Activated CD4-positive, alpha-beta T cell treated with anti-CD3 and anti-CD28 coated beads for 1 hour (primary cell): ENCODE results near the gene CENPB.
A peak's percentile ranks its signal among the peaks of the same experiment; 100 is the strongest.
"Not testable (repeated sequence)": the region's sequence is repeated elsewhere in the genome, so short reads cannot be mapped to it uniquely, and the experiment has no call there.

Experiments used
- DNase-seq: peaks from one replicate; pipeline ENCODE4 v3.0.0-alpha.2; 2020

Gene CENPB, protein sequence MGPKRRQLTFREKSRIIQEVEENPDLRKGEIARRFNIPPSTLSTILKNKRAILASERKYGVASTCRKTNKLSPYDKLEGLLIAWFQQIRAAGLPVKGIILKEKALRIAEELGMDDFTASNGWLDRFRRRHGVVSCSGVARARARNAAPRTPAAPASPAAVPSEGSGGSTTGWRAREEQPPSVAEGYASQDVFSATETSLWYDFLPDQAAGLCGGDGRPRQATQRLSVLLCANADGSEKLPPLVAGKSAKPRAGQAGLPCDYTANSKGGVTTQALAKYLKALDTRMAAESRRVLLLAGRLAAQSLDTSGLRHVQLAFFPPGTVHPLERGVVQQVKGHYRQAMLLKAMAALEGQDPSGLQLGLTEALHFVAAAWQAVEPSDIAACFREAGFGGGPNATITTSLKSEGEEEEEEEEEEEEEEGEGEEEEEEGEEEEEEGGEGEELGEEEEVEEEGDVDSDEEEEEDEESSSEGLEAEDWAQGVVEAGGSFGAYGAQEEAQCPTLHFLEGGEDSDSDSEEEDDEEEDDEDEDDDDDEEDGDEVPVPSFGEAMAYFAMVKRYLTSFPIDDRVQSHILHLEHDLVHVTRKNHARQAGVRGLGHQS

DNA sequence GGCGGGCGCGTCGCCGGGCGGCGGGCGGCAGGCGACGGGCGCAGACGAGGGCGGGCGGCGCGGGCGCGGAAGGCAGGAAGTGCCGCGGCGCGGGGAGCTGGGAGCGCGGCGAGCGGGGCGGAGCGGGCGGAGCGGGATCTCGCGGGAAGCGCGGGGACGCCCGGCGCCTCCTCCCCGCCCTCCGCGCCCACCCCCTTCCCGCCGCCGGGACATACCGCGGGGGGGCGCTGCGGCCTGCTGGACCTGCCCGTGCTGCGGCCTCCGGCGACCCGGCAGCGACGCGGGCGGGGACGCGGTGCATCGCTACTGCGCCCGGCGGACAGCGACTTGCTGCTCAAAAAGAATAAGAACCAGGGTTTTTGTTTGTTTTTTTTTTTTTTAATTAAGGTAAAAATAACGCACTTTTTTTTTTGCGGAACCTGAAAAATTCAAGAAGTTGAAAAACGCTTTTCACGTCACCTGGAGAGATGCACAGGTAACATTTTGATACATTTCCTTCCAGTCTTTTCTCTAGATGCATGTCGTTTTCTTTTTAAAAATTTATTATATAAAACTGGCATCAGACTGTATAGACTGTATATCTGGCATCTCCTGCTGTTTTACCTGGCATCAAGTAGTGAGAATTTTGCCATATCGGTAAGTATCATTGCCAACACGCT is at the start of gene CENPB:
CENPB (minus strand) TSS at position 76 of the 659 bp plus-strand sequence. CDS start 257 bp downstream, outside the sequence.
- DNase-seq: peak; percentile 83

DNA sequence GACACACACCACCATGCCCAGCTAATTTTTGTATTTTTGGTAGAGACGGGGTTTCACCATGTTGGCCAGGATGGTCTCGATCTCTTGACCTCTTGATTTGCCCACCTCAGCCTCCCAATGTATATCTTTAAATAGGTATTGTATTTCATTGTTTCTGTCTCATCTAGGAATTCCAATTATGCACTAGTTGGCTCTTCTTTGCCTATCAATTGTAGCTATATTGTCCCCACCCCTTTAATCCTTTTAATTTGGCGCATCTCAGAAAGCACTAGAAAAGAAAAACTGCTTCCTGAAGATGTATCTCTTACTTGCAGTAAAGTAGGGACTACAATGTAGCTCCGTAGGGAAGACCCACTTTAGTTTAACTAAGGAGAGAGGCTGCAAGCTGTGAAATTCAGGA is 49.6 kb upstream of the CENPB start:
- no peak for DNase-seq

DNA sequence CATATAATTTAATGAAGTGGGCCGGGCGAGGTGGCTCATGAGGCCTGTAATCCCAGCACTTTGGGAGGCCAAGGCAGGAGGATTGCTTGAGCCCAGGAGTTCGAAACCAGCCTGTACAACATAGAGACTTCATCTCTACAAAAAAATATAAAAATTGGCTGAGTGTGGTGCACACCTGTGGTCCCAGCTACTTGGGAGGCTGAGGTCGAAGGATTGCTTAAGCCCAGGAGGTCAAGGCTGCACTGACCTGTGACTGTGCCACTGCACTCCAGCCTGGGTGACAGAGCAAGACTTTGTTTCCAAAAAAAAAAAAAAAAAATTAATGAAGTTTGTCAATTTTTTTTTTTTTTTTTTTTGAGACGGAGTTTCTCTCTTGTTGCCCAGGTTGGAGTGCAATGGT is 43.4 kb upstream of the CENPB start:
- not testable (repeated sequence) for DNase-seq

DNA sequence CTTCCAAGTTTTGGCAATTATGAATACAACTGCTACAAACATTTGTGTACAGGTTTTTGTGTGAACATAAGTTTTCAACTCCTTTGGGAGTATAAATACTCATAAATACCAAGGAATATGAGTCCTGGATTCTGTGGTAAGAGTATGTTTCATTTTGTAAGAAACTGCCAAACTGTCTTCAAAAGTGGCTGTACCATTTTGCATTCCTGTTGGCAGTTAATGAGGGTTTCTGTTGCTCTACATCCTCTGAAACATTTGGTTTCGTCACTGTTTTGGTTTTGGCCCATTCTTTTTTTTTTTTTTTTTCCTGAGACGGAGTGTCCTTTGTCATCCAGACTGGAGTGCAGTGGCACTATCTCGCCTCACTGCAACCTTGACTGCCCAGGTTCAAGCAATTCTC is 42.3 kb upstream of the CENPB start:
- no peak for DNase-seq

DNA sequence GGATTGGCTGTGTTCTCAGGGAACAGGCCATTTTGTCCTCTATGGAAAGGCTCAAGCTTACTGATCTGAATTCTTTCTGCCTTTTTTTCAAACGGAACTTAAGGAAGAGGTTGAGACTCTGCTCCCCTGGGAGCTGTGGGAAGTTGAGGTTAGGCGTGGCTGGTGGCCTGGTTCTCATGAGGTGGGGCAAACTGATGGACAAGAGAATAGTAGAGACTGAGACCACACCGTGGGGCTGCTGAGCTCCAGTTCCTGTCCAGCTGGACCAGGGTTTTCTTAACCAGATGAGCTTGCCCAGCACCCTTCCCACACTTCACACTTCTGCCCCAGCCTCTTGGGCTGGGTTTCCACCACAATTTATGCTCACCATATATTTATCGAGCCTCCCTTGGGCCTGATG is 39.9 kb upstream of the CENPB start:
- no peak for DNase-seq

DNA sequence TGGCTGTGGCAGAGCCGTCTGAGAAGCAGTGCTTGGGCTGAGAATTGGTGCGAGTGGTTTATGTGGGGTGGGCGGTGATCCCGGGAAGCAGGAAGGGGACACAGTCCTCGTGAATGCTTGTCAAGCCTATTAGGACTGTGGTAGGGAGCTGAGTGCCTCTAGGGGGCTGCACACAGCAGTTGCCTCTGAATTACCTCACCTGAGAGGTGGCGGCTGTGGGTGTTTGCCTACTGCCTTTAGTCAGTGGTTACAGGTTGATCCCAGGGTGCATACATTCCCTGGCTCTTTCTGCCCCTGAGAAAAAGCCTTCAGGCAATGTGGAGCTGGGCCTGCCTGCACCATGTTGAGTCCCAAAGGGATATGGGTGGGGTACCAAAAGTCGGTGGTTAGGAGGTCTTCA is 39.0 kb upstream of the CENPB start:
- DNase-seq: no peak

DNA sequence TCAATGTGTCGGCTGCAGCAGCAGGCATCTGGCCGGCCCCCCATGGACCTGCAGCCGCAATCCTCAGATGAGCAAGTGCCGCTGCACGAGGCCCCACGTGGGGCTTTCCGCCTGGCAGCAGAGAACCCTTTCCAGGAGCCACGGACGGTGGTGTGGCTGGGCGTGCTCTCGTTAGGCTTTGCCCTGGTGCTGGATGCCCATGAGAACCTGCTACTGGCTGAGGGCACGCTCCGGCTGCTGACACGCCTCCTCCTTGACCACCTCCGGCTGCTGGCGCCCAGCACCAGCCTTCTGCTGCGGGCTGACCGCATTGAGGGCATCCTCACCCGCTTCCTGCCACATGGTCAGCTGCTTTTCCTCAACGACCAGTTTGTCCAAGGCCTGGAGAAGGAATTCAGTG is 37.3 kb upstream of the CENPB start:
- DNase-seq: no peak

DNA sequence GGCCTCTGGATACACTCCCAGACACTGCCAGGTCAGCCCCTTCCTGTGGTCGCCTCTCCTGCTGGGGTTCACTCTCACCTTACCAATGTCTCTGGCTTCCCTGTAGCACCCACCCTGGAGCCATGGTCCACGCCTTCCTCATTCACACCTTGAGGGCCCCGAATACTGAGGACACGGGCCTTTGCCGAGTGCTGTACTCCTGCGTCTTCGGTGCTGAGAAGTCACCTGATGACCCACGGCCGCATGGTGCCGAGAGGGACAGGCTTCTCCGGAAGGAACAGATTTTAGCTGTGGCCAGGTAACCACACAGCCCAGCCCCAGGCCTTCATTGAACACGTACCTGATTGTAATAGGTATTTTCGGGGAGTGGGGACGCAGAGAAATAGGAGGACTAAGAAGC is 35.5 kb upstream of the CENPB start:
- no peak for DNase-seq

DNA sequence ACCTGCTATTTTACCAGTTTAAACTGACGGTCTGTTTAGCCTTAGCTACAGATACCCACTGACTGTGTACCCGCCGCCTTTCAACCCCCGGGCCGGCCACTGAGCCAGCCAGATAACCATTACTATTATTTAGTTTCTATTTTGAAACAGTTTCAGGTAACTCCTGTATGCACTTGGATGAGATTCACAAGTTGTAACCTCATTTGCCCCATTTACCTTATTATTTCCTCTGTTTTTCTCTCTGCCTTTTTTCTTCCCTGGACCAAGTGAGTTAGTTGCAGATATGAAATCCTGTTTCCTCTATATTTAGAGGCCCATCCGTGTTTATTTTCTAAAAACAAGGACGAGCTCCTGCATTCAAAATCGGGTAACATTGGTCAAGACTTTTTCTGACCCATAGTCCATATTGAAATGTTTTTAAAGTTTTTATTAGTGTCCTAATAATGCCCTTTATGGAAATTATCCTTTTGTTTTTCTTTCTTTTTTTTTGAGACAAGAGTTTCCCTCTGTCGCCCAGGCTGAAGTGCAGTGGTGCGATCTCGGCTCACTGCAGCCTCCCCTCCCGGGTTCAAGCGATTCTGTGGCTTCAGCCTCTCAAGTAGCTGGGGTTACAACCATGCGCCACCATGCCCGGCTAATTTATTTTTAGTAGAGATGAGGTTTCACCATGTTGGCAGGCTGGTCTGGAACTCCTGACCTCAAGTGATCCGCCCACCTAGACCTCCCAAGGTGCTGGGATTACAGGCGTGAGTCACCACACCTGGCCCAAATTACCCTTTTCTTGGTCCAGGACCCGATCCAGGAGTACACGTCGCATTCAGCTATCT is 34.6 kb upstream of the CENPB start:
- no peak for DNase-seq

DNA sequence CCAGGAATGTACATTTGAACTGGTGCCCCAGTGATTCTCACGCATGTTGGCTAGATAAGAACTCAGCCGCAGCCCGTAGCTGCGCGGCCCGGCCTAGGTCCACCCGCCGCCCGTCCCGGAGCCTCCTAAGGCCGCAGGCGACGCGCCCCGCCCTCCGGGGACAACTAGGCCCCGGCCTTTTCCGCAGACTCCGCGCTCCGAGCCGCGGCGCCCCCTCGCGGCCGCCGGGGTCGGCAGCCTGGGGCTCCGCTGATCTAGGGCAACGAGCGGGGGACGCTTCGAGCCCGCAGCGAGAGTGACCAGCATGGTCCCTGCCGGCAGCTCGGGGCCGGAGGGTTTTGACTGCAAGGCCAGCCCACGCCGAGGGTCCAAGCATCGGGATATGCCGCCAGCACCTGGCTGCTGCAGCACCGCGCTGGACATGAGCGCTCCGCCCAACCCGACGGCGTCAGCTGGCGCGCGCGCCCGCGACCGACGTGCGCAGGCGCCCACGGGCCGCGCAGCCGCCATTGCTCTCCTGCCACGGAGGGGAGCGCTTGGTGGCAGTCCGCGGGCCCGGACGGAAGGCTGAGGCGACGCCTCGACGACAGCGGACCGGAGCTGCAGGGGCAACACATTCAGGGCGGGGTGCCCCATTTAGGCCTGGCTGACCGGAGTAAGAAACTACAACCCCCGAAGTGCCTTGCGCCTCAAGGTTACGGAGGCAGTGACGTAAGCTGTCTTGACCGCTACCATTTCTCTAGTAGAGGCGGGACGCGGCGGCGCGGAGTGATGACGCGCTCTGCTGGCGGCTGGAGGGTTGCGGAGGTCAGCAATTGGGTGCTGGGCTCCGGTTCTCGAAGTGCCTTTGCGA is 33.7 kb upstream of the CENPB start, which contains the start of gene AP5S1:
AP5S1 (plus strand) TSS at position 500 of the 853 bp plus-strand sequence. CDS start 1,571 bp downstream, outside the sequence.
- DNase-seq: peak; percentile 83

DNA sequence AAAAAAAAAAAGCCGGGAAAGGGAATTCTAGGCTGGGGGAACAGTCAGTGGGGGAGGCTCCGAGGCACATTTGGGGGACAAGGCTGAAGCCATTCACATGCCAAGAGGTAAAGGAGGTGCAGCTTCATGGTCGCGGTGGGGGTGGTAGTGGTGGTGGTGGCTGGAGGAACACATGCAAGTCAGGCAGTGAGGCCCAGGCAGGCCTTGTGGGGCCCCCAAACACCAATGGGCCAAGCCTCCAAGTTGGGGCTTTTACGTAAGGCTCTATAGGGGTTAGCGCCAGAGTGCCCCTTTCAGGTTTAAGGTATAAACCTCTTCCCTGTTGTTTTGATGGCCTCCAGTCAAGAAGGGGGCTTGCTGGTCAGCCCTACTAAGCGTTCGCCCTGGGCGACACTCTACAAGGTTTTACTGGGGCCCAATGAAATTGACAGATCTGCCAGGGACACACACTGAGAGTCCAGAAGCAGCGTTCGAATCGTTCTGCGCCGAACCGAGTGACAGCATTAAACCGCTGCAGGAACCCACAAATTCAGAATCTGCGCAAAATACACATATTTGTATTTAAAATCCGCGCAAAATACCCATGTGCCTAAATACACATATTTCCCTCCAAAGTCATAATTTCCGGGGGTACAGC is 33.0 kb upstream of the CENPB start:
- no peak for DNase-seq

DNA sequence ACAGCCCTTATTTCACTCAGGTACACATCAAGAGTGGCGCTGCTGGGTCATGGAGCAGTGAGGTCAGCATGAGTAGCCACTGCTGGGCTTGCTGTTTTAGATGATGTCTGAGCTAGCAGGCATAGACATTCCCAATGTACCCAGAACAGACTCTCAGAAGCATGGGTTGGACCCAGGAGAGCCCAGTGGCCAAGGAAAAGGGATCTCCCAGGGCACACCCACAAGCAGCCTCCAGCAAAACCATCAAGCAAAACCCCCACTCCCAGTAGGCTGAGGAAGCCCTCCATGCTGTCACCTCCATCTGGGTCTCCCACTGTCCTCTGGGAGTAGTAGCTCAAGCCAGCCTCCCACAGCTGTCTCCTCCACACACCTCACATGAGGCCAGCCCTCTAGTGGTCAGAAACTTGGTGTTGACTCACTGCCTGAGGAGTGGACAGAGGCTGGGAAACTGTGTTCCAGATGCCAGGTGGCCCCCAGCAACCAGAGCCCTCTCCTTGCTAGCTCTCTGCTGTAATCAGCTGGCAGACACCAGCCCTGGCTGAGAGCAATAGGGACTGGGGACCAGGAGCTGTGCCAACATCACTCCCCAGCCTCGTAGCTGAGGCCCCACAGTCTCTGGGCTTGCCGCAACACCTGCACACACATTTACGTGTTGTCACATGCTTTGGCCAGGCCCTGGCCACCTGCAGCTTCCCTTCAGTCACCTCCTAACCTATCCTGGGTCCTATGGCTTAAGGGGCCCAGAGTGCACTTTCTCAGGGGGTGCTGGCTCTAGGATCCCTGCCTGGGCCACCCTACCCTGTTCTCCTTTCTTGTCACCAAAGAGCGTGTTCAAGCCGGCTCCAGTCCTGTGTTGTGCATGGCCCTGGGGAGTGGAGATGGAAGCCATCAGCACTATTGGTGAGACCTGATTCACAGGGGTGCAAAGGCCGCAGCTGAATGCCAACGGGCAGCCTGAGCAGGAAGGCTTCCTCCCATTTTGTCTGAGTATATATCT is 31.9 kb upstream of the CENPB start:
- no peak for DNase-seq

DNA sequence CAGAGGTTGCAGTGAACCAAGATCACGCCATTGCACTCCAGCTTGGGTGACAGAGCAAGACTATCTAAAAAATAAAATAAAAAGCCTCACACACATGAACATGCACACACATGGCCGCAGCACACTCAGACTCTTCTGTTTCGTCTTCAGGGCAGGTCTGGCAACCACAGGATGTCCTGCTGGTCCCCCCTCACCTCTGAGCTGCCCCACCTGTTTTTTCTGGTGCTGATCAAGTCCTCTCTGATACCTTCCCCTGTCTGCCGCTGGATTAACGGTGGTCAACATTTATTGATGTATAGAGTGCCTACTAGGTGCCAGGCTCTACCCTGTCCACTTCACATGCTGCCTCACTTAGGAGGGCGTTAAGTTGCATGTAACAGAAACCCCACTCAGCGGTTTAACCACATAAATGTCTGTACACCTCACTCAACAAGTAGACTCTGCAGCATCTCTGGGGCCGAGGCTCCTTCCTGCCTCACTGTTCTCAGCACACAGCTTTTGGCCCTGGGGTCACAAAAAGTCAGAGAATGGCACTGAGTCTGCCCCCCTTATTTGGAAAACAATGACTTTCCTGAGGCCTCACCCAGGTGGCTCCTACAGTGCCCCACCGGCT is 29.3 kb upstream of the CENPB start:
- no peak for DNase-seq

DNA sequence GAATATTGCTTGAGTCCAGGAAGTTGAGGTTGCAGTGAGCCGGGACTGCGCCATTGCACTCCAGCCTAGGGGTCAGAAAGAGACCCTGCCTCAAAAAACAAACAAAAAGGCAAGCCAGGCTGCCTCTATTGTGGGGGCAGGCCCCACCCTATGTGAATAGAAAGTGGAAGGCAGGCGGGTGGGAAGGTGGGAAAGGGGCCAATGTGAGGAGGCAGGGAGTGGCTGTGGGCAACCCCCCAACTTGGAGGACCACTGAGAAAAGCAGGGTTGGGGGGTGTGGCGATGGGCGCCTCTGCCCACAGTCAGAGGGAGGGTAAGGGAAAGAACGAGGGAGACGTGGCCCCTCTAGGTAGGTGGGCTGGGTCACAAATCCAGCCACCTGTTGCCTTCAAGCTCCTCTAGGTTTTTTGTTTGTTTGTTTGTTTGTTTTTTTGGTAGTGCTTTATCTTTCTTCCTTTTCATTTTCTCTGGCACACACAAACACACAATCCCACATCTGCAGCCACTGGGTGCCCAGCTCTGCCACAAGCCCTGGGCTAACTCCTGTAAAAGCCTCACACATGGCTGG is 28.5 kb upstream of the CENPB start:
- no peak for DNase-seq

DNA sequence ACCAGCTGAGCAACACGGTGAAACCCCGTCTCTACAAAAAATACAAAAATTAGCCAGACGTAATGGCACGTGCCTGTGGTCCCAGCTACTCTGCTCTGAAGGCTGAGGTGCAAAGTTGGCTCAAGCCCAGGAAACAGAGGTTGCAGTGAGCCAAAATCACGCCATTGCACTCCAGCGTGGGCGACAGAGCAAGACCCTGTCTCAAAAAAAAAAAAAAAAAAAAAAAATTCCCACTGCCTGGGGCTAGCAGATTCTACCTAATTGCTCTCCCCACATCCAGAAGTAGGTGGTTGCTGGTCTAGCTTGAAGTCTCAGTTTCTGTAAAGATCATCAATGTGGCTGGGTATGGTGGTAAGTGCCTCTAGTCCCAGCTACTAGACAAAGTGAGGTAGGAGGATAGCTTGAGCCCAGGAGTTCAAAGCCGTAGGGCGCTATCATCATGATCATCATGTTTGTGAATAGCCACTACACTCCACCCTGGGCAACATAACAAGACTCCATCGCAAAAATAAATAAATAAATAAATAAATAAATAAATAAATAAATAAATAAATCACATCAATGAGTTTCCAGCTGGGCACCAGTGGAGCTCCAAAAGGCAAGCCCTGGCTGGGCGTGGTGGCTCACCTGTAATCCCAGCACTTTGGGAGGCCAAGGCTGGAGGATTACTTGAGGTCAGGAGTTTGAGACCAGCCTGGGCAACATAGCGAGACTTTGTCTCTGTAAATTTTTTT is 27.5 kb upstream of the CENPB start:
- DNase-seq: no peak

DNA sequence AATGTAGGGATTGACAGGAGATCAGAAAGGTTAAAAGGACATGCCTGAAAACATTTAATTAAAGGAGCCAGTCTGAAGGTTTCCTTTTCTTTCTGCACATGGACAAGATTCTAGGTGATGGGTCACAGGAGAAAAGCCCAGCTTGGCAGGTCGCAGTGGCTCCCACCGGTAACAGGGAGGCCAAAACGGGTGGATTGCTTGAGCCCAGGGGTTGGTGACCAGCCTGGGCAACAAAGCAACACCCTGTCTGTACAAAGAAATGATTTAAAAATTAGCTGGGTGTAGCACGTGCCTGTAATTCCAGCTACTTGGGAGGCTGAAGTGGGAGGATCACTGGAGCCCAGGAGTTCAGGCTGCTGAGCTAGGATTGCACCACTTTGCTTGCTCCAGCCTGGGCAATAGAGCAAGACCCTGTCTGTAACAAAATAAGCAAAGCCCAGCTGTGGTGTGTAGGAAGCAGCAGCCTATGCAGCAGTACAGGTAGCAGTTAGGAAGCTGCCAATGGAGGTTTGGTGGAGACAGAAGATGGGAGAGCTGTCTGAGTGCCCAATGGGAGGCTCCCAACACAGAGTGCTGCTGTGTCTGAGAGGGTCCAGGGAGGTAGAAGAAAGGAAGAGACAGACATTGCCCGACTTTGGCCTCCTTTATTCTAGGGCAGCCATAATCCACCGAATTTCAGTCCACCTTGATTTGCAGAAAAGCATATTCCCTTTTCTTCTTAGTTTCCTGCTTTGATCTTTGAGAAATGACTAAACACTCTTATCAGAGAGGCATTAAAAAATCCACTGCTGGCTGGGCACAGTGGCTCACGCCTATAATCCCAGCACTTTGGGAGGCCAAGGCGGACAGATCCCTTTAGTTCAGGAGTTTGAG is 26.7 kb upstream of the CENPB start:
- no peak for DNase-seq

DNA sequence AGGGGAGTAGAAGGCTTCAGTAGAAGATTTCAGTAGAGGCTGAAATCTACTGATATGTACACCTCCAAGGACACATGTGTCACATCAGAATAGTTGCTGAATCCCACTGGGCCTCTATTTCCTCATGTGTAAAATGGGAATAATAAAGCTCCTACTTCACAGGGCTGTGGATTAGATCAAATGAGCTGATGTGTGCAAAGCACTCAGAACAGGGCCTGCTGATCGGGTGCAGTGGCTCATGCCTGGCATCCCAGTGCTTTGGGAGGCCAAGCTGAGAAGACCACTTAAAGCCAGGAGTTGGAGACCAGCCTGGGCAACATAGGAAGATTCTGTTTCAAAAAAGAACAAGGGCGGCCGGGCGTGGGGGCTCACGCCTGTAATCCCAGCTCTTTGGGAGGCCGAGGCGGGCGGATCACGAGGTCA is 25.7 kb upstream of the CENPB start:
- no peak for DNase-seq
